ENCODE results near the gene HOXB6. TPM values are rescaled to one million over a fixed set of nuclear protein-coding genes. Genes with fewer than 3 reads are reported as not detected.

HOXB6 gene
- total and polyA plus RNA-seq, 3 donors from 2014 or later = 2.0 to 4.3 (median 3.0) TPM

- Histone ChIP-seq H3K4me1 (no peaks in the 10 kb centered on the region), H3K4me3 (no peak overlapping the region), H3K9me3 (no peaks in the 10 kb centered on the region), H3K27ac (no peak overlapping the region), H3K27me3 (no peaks in the 10 kb centered on the region), H3K36me3 (ENCODE audit: low read depth, missing control alignments) (no peaks in the 10 kb centered on the region)
- TF ChIP-seq POLR2A (IDR thresholded peaks at IDR 0.05) = no peak
- TF ChIP-seq, protein P1, sequence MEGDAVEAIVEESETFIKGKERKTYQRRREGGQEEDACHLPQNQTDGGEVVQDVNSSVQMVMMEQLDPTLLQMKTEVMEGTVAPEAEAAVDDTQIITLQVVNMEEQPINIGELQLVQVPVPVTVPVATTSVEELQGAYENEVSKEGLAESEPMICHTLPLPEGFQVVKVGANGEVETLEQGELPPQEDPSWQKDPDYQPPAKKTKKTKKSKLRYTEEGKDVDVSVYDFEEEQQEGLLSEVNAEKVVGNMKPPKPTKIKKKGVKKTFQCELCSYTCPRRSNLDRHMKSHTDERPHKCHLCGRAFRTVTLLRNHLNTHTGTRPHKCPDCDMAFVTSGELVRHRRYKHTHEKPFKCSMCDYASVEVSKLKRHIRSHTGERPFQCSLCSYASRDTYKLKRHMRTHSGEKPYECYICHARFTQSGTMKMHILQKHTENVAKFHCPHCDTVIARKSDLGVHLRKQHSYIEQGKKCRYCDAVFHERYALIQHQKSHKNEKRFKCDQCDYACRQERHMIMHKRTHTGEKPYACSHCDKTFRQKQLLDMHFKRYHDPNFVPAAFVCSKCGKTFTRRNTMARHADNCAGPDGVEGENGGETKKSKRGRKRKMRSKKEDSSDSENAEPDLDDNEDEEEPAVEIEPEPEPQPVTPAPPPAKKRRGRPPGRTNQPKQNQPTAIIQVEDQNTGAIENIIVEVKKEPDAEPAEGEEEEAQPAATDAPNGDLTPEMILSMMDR (IDR thresholded peaks at IDR 0.05) = no peak
- intact Hi-C loops (cut with DNase I; ENCODE audit: low total_unique reads) = no loop called here
- DNase-seq = no peak
- 65 to 72% methylated on average over 5 of the region's 5 CpGs for WGBS, 2 donors
Observed at GRCh38 chr17:48553190-48553547, 51.6 kb downstream of the HOXB6 start.

DNA sequence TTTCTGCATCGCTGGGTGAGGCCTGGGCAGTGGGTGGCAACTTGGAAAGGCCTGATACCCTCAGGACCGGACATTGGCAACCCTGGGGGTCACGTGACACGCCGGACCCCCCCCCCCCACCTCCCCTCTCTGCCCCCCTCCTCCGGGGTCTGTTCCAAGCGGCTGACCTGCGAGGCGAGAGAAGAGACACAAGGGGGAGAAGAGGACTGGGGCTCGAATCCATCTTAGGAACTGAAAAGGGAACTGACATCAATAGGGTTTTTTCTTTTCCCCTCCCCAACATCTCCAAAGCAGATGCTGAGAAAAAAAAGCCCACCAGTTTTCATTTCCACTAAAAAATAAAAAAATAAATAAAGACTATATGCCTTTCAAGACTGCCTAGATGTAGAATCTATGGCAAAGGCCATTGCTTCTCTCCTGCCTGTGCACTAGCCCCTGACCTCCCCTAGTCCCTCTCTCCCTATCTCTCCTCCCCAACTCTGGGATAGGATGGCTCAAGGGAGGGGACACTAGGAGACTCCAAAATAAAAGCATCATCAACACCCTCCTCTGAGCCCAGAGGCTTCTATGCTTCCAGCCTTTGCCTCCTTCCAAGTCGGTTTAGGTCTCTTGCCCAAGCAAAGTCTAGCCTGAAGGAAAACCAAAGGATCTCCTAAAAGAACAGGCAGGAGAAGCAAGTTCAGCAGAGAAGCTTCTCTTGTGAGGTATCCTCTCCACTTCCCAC lies 52.2 kb downstream of the HOXB6 start:
- no peak for TF ChIP-seq POLR2A (IDR thresholded peaks at IDR 0.05)
- TF ChIP-seq, protein P1 (IDR thresholded peaks at IDR 0.05) = no peak
- intact Hi-C loops (cut with DNase I; ENCODE audit: low total_unique reads) = no loop called here
- H3K4me1 ChIP-seq = no peaks in the 10 kb centered on the region
- H3K27ac ChIP-seq = no peak overlapping the region
- DNase-seq = no peak
- H3K4me3 ChIP-seq = no peak overlapping the region
- H3K9me3 ChIP-seq = no peaks in the 10 kb centered on the region
- H3K27me3 ChIP-seq = no peaks in the 10 kb centered on the region
- no peaks in the 10 kb centered on the region for H3K36me3 ChIP-seq (ENCODE audit: low read depth, missing control alignments)
- WGBS, 2 donors = 24 to 32% methylated on average over 6 to 9 of the region's 11 CpGs

GRCh38 chr17:48551596-48552465 lies 53.0 kb downstream of the HOXB6 start:
- Histone ChIP-seq H3K36me3 (ENCODE audit: low read depth, missing control alignments) (no peaks in the 10 kb centered on the region), H3K4me1 (no peaks in the 10 kb centered on the region), H3K27me3 (no peaks in the 10 kb centered on the region), H3K27ac (no peak overlapping the region), H3K4me3 (peak overlapping the region in 1 of 2 donors; percentile 44), H3K9me3 (no peaks in the 10 kb centered on the region)
- no peak for DNase-seq
- 22 to 27% methylated on average over 21 to 47 of the region's 47 CpGs for WGBS, 2 donors
- no peak for TF ChIP-seq POLR2A (IDR thresholded peaks at IDR 0.05)
- TF ChIP-seq, protein P1 (IDR thresholded peaks at IDR 0.05) = no peak
- intact Hi-C loops (cut with DNase I; ENCODE audit: low total_unique reads) = no loop called here

- no peaks in the 10 kb centered on the region for H3K27me3 ChIP-seq
- no peaks in the 10 kb centered on the region for H3K4me1 ChIP-seq
- H3K4me3 ChIP-seq = peak overlapping the region; percentile 4 to 44
- no peaks in the 10 kb centered on the region for H3K36me3 ChIP-seq (ENCODE audit: low read depth, missing control alignments)
- intact Hi-C loops (cut with DNase I; ENCODE audit: low total_unique reads) = no loop called here
- no peak for TF ChIP-seq POLR2A (IDR thresholded peaks at IDR 0.05)
- TF ChIP-seq, protein P1 (IDR thresholded peaks at IDR 0.05) = no peak
- H3K9me3 ChIP-seq = no peaks in the 10 kb centered on the region
- DNase-seq = no peak
- 15 to 18% methylated on average over 19 of the region's 19 CpGs for WGBS, 2 donors
- H3K27ac ChIP-seq = no peak overlapping the region
Observed at GRCh38 chr17:48551214-48551555, 53.6 kb downstream of the HOXB6 start.

All from testis (tissue), 3 donors.